Endothelial cell of umbilical vein (primary cell): ENCODE results near the gene AHCY. TPM values are rescaled to one million over a fixed set of nuclear protein-coding genes. Genes with fewer than 3 reads are reported as not detected.

Experiments used
- BruUV-seq: library from RNA; stranded (reverse); fragments of 400-500 nt; replicated peaks from 2 replicates; lab custom pipeline; 2021; lab: Mats Ljungman, UMichigan
- CTCF ChIA-PET: fragments of 300-600, 350-600 bp; sonication (Branson Sonifier 250); formaldehyde crosslinking; loops from one replicate; lab custom pipeline; 2021; ENCODE audit warnings: antibody characterized with exemption, inconsistent platforms; lab: Charles Lee
- POLR2A ChIA-PET: fragments of 300-600, 350-600 bp; sonication (Branson Sonifier 250); formaldehyde crosslinking; loops from one replicate; lab custom pipeline; 2021; ENCODE audit warnings: antibody characterized with exemption, inconsistent platforms; lab: Charles Lee
- DNase-seq: peaks from one replicate; pipeline ENCODE4 v3.0.0-alpha.2; 2011; ENCODE audit warnings: low read depth, low spot score
- FAIRE-seq: peaks from 2 replicates; lab custom pipeline; 2011; peaks lifted over from hg19 to GRCh38; lab: Jason Lieb, UNC
- H2AFZ ChIP-seq: 2 replicates; pipeline ENCODE4 v1.6.0; 2012; ENCODE audit warnings: low read depth, low read length, control low read depth, inconsistent platforms
- H3K27ac ChIP-seq: 2 replicates; pipeline ENCODE4 v1.5.1; 2011; ENCODE audit warnings: low read depth, mild to moderate bottlenecking, control low read depth, low read length, moderate library complexity; ENCODE audit not compliant: insufficient read depth
- H3K27me3 ChIP-seq, 2 experiments: 2 replicates each; pipeline versions ENCODE4 v1.6.0 to v1.6.1; 2011; ENCODE audit warnings: low read length in 2 of 2, mixed read lengths in 1 of 2; ENCODE audit not compliant: control insufficient read depth in 2 of 2, insufficient read depth in 2 of 2
- H3K36me3 ChIP-seq, 2 experiments: 2 replicates in 1 of 2; 3 replicates in 1 of 2; pipeline ENCODE4 v1.5.1; 2011; ENCODE audit warnings: low read length in 2 of 2, mild to moderate bottlenecking in 1 of 2, moderate library complexity in 1 of 2; ENCODE audit not compliant: control insufficient read depth in 2 of 2, insufficient read depth in 2 of 2; ENCODE audit errors: extremely low read depth in 1 of 2
- H3K4me1 ChIP-seq: 3 replicates; pipeline ENCODE4 v1.5.1; 2011; ENCODE audit warnings: mild to moderate bottlenecking, low read length; ENCODE audit not compliant: control insufficient read depth, insufficient read depth; ENCODE audit errors: extremely low read depth
- H3K4me2 ChIP-seq: 2 replicates; pipeline ENCODE4 v1.6.1; 2011; ENCODE audit warnings: low read length, control low read depth, mixed read lengths; ENCODE audit not compliant: insufficient read depth
- H3K4me3 ChIP-seq, 3 experiments: fragments of 200-600 bp in 1 of 3; sonication (generic), shearing (Covaris generic) in 1 of 3; replicated peaks in 1 of 3; 2 replicates each; pipeline ENCODE4 v1.5.1; 2011 to 2016; ENCODE audit warnings: control low read depth in 3 of 3, low read length in 3 of 3, mild to moderate bottlenecking in 2 of 3, inconsistent platforms in 1 of 3, low read depth in 1 of 3, moderate library complexity in 1 of 3; ENCODE audit not compliant: insufficient read depth in 1 of 3
- H3K79me2 ChIP-seq: 2 replicates; pipeline ENCODE4 v1.6.0; 2012; ENCODE audit warnings: low read length, inconsistent platforms; ENCODE audit not compliant: control insufficient read depth, insufficient read depth
- H3K9ac ChIP-seq: replicated peaks from 2 replicates; pipeline ENCODE3; 2011; ENCODE audit warnings: low read length, control low read depth; ENCODE audit not compliant: insufficient read depth; ENCODE audit errors: extremely low read depth
- H3K9me1 ChIP-seq: replicated peaks from 3 replicates; pipeline ENCODE4 v1.6.0; 2011; ENCODE audit warnings: mild to moderate bottlenecking, low read length; ENCODE audit not compliant: control insufficient read depth, insufficient read depth; ENCODE audit errors: extremely low read depth
- H3K9me3 ChIP-seq: replicated peaks from 2 replicates; pipeline ENCODE4 v1.5.1; 2012; ENCODE audit warnings: low read length, inconsistent platforms; ENCODE audit not compliant: control insufficient read depth, insufficient read depth
- H4K20me1 ChIP-seq: replicated peaks from 2 replicates; pipeline ENCODE3; 2011; ENCODE audit warnings: mild to moderate bottlenecking, low read length; ENCODE audit not compliant: control insufficient read depth, insufficient read depth; ENCODE audit errors: extremely low read depth
- EZH2 ChIP-seq: IDR thresholded peaks from 2 replicates; pipeline ENCODE4 v1.6.1; 2012; ENCODE audit warnings: borderline replicate concordance, low read depth, mild to moderate bottlenecking, moderate library complexity, low read length, inconsistent platforms; ENCODE audit not compliant: severe bottlenecking
- FOS ChIP-seq: IDR thresholded peaks from 2 replicates; pipeline ENCODE4 v1.6.1; 2011; ENCODE audit warnings: mild to moderate bottlenecking, low read length, moderate library complexity, borderline replicate concordance; ENCODE audit not compliant: insufficient read depth
- GATA2 ChIP-seq: IDR thresholded peaks from 2 replicates; pipeline ENCODE4 v1.7.0; 2011; ENCODE audit warnings: low read depth, mild to moderate bottlenecking, moderate library complexity, mixed read lengths, low read length; ENCODE audit not compliant: insufficient read length, insufficient read depth
- JUN ChIP-seq: IDR thresholded peaks from 2 replicates; pipeline ENCODE4 v1.6.1; 2011; ENCODE audit warnings: borderline replicate concordance, low read depth; ENCODE audit not compliant: insufficient read length, insufficient read depth
- MYC ChIP-seq: IDR thresholded peaks from one replicate; pipeline ENCODE4 v1.6.1; 2011; ENCODE audit warnings: mild to moderate bottlenecking, low read depth, low read length
- POLR2A ChIP-seq: IDR thresholded peaks from 2 replicates; pipeline ENCODE4 v1.6.1; 2012; ENCODE audit warnings: low read depth, mild to moderate bottlenecking, control low read depth, low read length
- POLR2AphosphoS5 ChIP-seq: IDR thresholded peaks from 2 replicates; pipeline ENCODE4 v1.6.1; 2012; ENCODE audit warnings: low read depth, mild to moderate bottlenecking, control low read depth, low read length, moderate library complexity; ENCODE audit not compliant: insufficient read depth
- dilution Hi-C: fragments of 300-500 bp; cut with MboI; formaldehyde crosslinking; loops from one replicate; pipeline ENCODE4 v1.15.0; 2019; ENCODE audit warnings: low sequenced_read_pairs; ENCODE audit not compliant: extremely low pct_ligation_motif_present
- intact Hi-C: fragments of 100-400 bp; cut with micrococcal nuclease; formaldehyde crosslinking; loops from one replicate; pipeline ENCODE4 v1.10.0; 2022
- polyA plus RNA-seq, 4 experiments: library from polyadenylated mRNA; depleted of rRNA in 3 of 4; stranded (reverse) in 3 of 4; unstranded in 1 of 4; fragments of >200 nt; gene quantifications; 2 replicates each; pipeline versions ENCODE4 v1.2.1 to v1.2.3, GENCODE V29; 2011 to 2012; ENCODE audit warnings: missing spikeins in 1 of 4
- total RNA-seq: library from RNA; stranded (reverse); gene quantifications from 2 replicates; pipeline ENCODE4 v1.2.3, GENCODE V29; 2021
- TF ChIP-seq, protein P1 (sequence below): IDR thresholded peaks from 2 replicates; pipeline ENCODE4 v1.6.1; 2011; ENCODE audit not compliant: insufficient read depth, insufficient read length
- TF ChIP-seq, protein P2 (sequence below), 2 donors: IDR thresholded peaks; 1 replicate in 1 of 2; 2 replicates in 1 of 2; pipeline ENCODE4 v1.5.1; 2011; ENCODE audit warnings: low read length in 2 of 2, mild to moderate bottlenecking in 2 of 2, moderate library complexity in 2 of 2, control low read depth in 1 of 2, inconsistent platforms in 1 of 2, low read depth in 1 of 2; ENCODE audit not compliant: insufficient read depth in 1 of 2; ENCODE audit errors: extremely low read depth in 1 of 2

AHCY gene
- total and polyA plus RNA-seq, 2 donors (not counting 3 experiments of a cell fraction or from before 2014, with no cell fraction given): 94.7 to 168 TPM

DNA sequence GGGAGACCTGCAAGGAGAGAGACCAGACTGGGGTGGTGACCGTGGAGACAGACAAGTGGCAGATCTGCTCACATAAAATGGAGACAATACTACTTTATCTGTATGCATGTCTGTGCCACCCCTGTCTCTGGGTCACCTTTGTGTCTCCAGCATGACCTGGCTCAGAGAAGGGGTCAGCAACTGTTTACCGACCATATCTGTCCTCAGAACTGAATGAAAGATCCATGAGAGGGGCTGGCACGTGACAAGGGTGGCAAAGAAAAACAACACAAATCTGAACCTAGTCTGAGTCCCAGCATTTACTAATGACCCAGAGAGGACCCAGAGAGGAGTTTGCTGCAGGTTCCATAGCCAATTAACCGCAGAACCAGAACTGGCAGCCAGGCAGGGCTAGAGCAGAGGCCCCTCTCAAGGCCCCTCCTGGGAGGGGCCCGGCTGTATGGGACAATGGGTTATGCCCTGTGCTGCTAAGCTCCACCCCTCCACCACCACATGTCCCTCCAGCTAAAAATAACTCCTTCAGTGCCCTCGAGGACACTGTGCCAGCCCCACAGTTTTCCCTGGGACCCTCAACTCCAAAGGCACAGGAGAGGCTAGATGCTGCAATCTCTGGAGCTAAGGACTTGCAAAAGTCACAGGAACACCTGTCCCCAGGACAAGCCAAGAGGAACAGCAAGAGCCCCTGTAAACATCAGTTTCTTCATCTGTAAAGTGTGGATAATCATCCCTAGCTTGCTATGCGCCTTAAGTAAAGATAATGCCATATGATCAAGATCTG, 2.2 kb downstream of the AHCY start:
- no TSS peak for BruUV-seq
- peaks cover 43% of the 10 kb centered on the region for H3K79me2 ChIP-seq
- no peaks in the 10 kb centered on the region for H3K9me1 ChIP-seq
- H3K4me3 ChIP-seq: no peak overlapping the region
- DNase-seq (no peak), FAIRE-seq (no peak)
- no peak overlapping the region for H3K9ac ChIP-seq
- dilution Hi-C loops: no loop called here
- H3K36me3 ChIP-seq: no peaks in the 10 kb centered on the region
- no peak overlapping the region for H3K4me2 ChIP-seq
- POLR2A ChIA-PET: interaction anchor here (1.3 kb wide), 1 partner anchor 62 kb away, joined by 4 read pairs; the partner anchor contains the start of gene ITCH
- no peak overlapping the region for H3K27ac ChIP-seq
- no peaks in the 10 kb centered on the region for H3K9me3 ChIP-seq
- no peak overlapping the region for H2AFZ ChIP-seq
- CTCF ChIA-PET: interaction anchor here (1.5 to 4.8 kb wide), 3 partner anchors 12 to 222 kb away, joined by 4 to 24 read pairs (median 18); no protein-coding TSS in a partner anchor
- TF ChIP-seq GATA2 (no peak), POLR2AphosphoS5 (no peak), JUN (no peak), MYC (no peak), POLR2A (no peak), EZH2 (no peak), FOS (no peak)
- TF ChIP-seq, protein P1, sequence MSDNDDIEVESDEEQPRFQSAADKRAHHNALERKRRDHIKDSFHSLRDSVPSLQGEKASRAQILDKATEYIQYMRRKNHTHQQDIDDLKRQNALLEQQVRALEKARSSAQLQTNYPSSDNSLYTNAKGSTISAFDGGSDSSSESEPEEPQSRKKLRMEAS: no peak
- TF ChIP-seq, protein P2, sequence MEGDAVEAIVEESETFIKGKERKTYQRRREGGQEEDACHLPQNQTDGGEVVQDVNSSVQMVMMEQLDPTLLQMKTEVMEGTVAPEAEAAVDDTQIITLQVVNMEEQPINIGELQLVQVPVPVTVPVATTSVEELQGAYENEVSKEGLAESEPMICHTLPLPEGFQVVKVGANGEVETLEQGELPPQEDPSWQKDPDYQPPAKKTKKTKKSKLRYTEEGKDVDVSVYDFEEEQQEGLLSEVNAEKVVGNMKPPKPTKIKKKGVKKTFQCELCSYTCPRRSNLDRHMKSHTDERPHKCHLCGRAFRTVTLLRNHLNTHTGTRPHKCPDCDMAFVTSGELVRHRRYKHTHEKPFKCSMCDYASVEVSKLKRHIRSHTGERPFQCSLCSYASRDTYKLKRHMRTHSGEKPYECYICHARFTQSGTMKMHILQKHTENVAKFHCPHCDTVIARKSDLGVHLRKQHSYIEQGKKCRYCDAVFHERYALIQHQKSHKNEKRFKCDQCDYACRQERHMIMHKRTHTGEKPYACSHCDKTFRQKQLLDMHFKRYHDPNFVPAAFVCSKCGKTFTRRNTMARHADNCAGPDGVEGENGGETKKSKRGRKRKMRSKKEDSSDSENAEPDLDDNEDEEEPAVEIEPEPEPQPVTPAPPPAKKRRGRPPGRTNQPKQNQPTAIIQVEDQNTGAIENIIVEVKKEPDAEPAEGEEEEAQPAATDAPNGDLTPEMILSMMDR (IDR thresholded peaks at IDR 0.05; ENCODE audit: extremely low read depth in 1 of 2, insufficient read depth in 1 of 2, low read depth in 1 of 2, low read length in 2 of 2): no peak
- intact Hi-C loops: no loop called here
- peaks cover 8% of the 10 kb centered on the region for H3K4me1 ChIP-seq
- H4K20me1 ChIP-seq: no peaks in the 10 kb centered on the region
- no peaks in the 10 kb centered on the region for H3K27me3 ChIP-seq
